Cardiac septum (tissue), 1 donor: ENCODE measurements around the gene TMEM117. TPM values are rescaled to one million over a fixed set of nuclear protein-coding genes. Genes with fewer than 3 reads are reported as not detected.
"Not testable (repeated sequence)": the region's sequence is repeated elsewhere in the genome, so short reads cannot be mapped to it uniquely, and the experiment has no call there.

Experiments used
- DNase-seq: peaks from one replicate; pipeline ENCODE4 v3.0.0-alpha.2; 2020; ENCODE audit warnings: low spot score
- intact Hi-C: fragments of 100-400 bp; cut with DNase I; formaldehyde crosslinking; loops from one replicate; pipeline ENCODE4 v1.14.0; 2022
- total RNA-seq: library from RNA; stranded (reverse); fragmentation: NEBNext Ultra II Directional; extraction: Animal tissue kit (Norgen Biotek cat#: 25700); gene quantifications from one replicate; pipeline ENCODE4 v1.2.1, GENCODE V29; 2021
- donor health status: DM: no; HTN: no; CAD: no.

The TMEM117 gene
- total RNA-seq, 1 donor from 2014 or later, result 7.5 TPM

GRCh38 chr12:44154128-44154527 is 318.2 kb downstream of the TMEM117 start:
- intact Hi-C loops, result no loop called here

GRCh38 chr12:44155358-44155757 is 319.5 kb downstream of the TMEM117 start:
- DNase-seq, result no peak
- intact Hi-C loops, result no loop called here

More at GRCh38 chr12:44154128-44154527, 318.2 kb downstream of the TMEM117 start:
- DNase-seq, result no peak

- intact Hi-C loops, result no loop called here
- no peak for DNase-seq
Observed at GRCh38 chr12:44157359-44157758, 321.5 kb downstream of the TMEM117 start.

DNA sequence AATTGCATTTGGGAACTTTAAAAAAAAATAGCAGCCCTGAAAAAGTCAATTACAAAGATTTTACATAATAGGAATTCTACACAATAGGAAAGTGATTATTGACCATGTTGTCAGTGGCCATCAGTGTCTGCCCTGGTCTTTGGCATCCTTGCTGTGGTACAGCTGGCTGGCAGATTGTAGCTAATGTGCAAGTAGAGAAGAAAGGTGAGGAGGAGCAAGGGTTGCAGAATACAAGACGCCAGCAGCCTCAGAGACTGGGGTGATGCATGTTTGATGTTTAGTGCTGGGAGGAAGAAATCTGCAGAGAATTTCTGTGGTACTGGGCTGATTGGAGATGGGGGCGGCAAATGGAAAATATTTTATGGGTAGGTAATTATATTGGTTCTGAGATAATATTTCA is 322.9 kb downstream of the TMEM117 start:
- intact Hi-C loops, result no loop called here
- DNase-seq, result no peak

- no peak for DNase-seq
- intact Hi-C loops, result no loop called here
Observed at GRCh38 chr12:44159216-44159615, 323.3 kb downstream of the TMEM117 start.

DNA sequence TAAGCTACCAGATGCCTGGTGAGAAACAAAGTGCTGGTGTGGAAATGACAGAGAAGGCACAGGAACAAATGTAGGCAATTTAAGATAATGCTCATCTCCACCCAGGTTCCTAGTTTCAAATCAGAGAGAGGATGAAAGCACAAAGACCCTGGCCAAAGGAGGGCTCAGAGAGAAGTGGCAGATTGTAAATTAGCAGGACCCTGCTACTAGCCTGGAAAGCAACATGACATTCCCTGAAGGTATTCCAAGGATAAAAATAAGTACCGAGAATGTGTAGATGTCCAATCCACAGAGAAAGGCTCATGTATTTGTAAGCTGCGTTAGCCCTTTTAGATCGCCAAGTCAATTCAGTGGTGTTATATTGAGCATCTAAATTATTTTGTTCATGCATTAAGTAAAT is 324.0 kb downstream of the TMEM117 start:
- DNase-seq, result no peak
- intact Hi-C loops, result no loop called here

DNA sequence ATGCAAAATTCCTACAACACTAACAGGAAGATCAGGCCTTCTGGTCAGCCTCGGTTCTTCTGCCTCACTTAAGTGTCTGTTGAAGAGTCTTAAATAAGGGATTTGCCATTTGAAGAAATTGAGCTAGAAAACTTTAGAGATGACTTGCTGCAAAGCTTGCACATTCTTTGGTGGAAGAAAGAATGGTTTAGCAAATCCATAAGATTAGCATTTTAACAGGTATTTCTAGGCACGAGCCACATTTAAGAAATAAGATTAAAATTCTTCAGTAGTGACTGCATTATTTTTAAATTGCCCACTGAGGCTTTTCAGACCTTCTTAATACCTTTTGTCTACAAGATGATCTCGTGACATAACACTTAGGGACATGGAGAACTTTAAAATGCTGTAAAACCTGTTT is 327.1 kb downstream of the TMEM117 start:
- no peak for DNase-seq
- intact Hi-C loops, result no loop called here

DNA sequence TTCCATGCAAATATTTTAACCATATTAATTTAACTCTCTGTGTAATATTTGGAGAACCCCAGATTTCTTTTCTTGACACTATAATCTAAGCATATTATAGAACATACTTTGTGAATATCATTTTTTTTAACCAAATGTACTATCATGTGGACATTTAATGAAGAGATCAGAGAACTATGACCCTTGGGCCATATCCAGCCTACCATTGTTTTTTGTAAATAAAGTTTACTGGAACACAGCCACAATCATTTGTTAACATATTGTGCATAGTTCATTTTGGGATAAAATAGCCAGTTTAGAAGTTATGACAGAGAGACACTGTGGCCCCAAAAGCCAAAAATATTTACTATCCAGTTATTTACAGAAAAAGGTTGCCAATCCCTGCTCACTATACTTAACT is 338.2 kb downstream of the TMEM117 start:
- DNase-seq, result no peak
- intact Hi-C loops, result no loop called here

DNA sequence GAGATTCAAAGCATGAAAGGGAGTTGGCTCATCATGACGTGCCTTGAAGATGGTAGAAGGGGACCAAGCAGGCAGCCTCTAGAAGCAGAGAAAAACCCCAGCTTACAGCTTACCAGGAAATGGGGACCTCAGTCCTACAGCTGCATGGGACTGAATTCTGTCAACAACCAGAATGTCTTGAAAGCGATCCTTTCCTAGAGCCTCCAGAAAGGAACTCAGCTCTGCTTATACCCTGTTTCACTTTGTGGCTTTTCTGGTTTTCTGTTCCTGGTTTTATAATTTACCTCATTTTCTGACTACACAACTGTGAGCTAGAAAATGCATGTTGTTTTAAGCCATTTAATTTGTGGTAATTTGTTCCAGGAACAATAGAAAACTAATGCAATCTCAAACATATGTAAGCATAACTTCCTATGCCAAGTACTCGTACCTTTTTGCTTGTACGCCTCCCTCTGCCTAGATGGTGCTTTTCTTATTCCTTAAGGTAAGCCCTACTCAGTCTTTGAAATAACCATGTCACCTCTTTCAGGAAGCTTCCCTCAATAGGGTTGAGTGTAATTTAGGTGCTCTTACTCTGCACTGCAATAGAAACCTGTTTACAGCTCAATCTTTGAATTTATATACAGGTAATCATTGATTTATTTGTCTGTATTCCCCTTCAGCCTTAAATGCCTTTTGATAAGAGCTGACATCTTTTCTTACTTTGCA is 348.8 kb downstream of the TMEM117 start:
- DNase-seq, result no peak
- intact Hi-C loops, result no loop called here

DNA sequence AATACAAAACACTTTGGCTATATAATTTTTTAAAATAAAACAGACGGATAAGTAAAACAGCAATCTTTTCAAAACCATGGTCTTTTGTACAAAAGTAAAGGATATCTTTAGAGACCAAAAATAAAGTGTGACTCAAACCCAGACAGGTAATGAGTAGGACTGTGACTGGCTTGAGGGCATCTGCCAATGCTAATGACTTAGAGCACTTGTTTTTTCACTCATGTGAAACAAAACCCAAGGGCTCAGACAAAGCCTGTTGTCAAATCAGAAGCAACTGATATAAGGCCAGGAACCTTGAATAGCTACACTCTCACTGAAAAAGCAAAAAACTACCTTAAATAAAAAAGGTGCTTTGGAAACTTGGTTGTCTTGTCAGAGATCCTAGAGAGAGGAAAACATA is 357.4 kb downstream of the TMEM117 start:
- DNase-seq, result no peak
- intact Hi-C loops, result no loop called here

GRCh38 chr12:44195719-44196118 is 359.8 kb downstream of the TMEM117 start:
- DNase-seq, intact Hi-C loops: not testable (repeated sequence)

DNA sequence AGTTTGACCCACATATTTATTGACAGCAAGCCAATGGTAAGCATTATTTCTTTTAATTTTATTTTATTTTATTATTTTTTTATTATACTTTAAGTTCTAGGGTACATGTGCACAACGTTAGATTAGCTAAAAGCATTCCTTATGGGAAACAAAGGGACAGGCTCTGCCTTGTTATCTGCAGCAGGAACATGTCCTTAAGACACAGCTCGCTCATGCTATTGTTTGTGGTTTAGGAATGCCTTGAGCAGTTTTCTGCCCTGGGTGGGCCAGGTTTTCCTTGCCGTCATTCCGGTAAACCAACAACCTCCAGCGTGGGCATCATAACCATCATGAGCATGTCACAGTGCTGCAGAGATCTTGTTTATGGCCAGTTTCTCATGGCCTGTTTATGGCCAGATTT is 370.2 kb downstream of the TMEM117 start:
- DNase-seq, result no peak
- intact Hi-C loops, result no loop called here

DNA sequence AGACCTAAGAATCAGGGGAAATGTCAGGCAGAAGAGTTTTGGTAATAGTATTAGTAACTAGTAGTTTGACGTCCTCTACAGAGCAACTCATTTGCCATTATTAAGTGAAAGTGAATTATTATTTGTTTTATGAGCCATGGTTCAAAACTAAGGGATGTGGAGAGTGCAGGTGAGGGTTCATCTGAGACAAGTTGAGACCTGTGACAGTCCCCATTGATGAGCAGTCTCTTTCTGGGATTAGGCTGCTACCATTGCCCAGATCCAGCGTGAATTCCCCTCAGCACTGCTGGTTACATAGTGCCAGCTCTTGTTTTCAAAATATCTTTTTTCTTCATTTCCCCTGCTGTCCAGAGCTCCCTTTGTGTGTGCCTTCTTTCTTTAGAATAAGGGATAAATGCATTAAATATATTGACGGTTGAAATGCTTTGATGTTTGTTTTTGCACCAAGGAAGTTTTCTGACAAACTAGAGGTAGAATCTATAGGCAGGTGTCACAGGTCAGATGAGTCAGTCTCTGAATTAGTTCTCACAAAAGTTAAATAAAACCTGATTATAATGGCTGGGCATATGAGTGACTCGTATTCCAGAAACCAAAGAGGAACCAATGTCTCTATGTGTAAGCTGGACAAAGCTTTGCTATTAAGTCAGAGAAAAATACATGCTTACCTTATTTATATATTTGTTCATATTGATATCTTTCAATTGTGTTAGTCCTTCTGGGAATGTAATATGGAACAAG is 381.4 kb downstream of the TMEM117 start:
- no peak for DNase-seq
- intact Hi-C loops, result no loop called here

DNA sequence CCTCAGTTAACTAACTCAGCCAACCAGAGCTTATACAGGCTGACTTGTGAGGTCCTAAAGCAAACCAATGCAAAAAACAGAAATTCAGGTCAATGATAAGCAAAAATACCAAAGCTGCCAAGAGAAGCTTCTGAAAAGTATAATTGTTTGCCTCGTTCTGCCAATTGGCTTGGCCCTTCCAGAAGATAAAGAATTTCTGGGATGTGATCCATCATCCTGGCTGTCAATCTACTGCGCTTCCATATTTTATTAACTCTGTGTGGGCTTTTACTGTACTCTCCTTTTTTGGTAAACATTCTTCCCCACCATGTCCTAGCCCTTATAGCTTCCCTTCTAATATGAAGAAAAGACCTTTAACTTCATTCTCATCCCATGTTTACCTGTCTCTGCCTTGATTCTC is 387.9 kb downstream of the TMEM117 start:
- no peak for DNase-seq
- intact Hi-C loops, result no loop called here

- intact Hi-C loops, result no loop called here
- DNase-seq, result no peak
Observed at GRCh38 chr12:44224399-44225148, 388.7 kb downstream of the TMEM117 start.

DNA sequence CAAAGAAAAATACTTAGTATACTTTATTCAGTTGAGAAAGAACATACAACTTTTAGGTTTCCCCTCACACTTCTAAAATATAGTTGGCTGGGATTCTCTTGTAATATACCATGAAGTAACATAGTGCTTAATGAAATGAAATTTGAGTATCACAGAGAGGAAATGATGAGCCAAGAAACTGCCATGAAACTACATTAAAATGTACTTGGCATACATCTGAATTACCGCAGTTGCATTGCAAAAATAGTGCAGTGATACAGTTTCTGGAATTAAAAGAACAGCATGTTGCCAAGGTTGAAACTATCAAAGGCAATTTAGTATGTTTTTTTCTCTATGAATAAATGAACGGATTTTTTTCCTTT is 389.2 kb downstream of the TMEM117 start:
- intact Hi-C loops, result no loop called here

DNA sequence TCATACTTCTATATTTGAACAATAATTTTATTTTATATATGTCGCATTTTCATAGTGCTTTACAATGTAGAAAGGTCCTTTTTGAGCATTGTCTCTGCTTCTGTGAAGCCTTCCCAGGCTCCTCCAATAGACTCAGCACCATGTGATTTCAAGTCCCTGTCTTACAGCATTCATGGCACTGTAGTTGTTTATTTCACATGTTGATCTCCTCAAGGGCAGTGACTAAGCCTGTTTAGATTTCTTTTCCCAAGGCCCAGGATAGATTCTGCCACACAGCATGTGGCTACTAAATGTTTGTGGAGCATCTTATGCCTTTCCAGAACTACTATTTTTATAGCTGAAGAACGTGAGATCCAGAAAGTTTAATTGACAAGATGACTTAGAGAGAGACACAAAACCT is 391.7 kb downstream of the TMEM117 start:
- intact Hi-C loops, result no loop called here
- no peak for DNase-seq

More for the DNA sequence above, 389.2 kb downstream of the TMEM117 start:
- DNase-seq, result no peak

GRCh38 chr12:44229846-44230245 is 394.0 kb downstream of the TMEM117 start:
- intact Hi-C loops, result no loop called here
- DNase-seq, result no peak

DNA sequence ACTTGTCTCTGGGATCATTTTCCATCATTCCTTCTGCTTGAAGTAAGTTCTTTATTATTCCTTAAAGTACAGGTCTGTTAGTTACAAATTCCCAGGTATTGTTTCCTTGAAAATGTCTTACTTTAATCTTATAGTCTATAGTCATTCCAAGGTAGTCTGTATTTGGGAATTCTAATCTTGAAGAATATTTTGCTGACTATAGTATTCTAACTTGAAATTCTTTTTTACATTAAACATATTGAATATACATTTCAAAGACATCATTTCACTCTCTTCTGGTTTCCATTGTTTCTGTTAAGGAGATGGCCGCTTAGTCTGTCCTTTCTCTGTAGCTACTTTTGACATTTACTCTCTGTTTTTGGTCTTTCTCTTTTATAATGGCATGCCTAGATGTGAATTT is 399.8 kb downstream of the TMEM117 start:
- no peak for DNase-seq
- intact Hi-C loops, result no loop called here

GRCh38 chr12:44240186-44240585 is 404.3 kb downstream of the TMEM117 start:
- intact Hi-C loops, result no loop called here
- DNase-seq, result no peak

GRCh38 chr12:44245932-44246331 is 410.1 kb downstream of the TMEM117 start:
- no peak for DNase-seq
- intact Hi-C loops, result no loop called here
